Neural cell (in vitro differentiated cells): ENCODE measurements around the gene TFIP11. TPM values are rescaled to one million over a fixed set of nuclear protein-coding genes. Genes with fewer than 3 reads are reported as not detected.

Experiments
- H2AFZ ChIP-seq: fragments of 200-600, 300-800 bp; sonication (generic), shearing (Covaris generic); 2 replicates; pipeline ENCODE4 v1.6.0; 2014; ENCODE audit warnings: low read depth, mild to moderate bottlenecking, antibody characterized with exemption, low read length, moderate library complexity
- H3F3A ChIP-seq: fragments of 200-600 bp; shearing (Covaris generic); 2 replicates; pipeline ENCODE4 v1.6.1; 2016; ENCODE audit warnings: mild to moderate bottlenecking, moderate library complexity, mixed read lengths, antibody characterized with exemption, low read length; ENCODE audit not compliant: insufficient read depth, poor library complexity, severe bottlenecking
- H3K27ac ChIP-seq: fragments of 200-600, 300-800 bp; sonication (generic), shearing (Covaris generic); 2 replicates; pipeline ENCODE4 v1.5.1; 2014; ENCODE audit warnings: mild to moderate bottlenecking, low read length, moderate library complexity
- H3K27me3 ChIP-seq: fragments of 300-800, 200-600 bp; sonication (generic), shearing (Covaris generic); 2 replicates; pipeline ENCODE4 v1.6.0; 2014; ENCODE audit warnings: mild to moderate bottlenecking, low read depth, low read length, moderate library complexity; ENCODE audit not compliant: insufficient read depth
- H3K36me3 ChIP-seq: fragments of 300-800, 200-600 bp; sonication (generic), shearing (Covaris generic); 2 replicates; pipeline ENCODE4 v1.5.1; 2014; ENCODE audit warnings: mild to moderate bottlenecking, antibody characterized with exemption, low read length, moderate library complexity; ENCODE audit not compliant: insufficient read depth
- H3K4me2 ChIP-seq: fragments of 300-800, 200-600 bp; sonication (generic), shearing (Covaris generic); 2 replicates; pipeline ENCODE4 v1.6.0; 2014; ENCODE audit warnings: mild to moderate bottlenecking, low read length
- H3K4me3 ChIP-seq: fragments of 300-800, 200-600 bp; sonication (generic), shearing (Covaris generic); 2 replicates; pipeline ENCODE4 v1.5.1; 2014; ENCODE audit warnings: mild to moderate bottlenecking, low read length, moderate library complexity
- H3K79me2 ChIP-seq: fragments of 200-600 bp; shearing (Covaris generic); replicated peaks from 2 replicates; pipeline ENCODE4 v1.6.0; 2014; ENCODE audit warnings: mild to moderate bottlenecking, low read length, moderate library complexity; ENCODE audit not compliant: insufficient read depth
- H3K9ac ChIP-seq: fragments of 300-800, 200-600 bp; sonication (generic), shearing (Covaris generic); 2 replicates; pipeline ENCODE4 v1.6.1; 2016; ENCODE audit warnings: mild to moderate bottlenecking, low read length, mixed read lengths
- H3K9me2 ChIP-seq: fragments of 200-600 bp; shearing (Covaris generic); 2 replicates; pipeline ENCODE4 v1.6.1; 2016; ENCODE audit warnings: mild to moderate bottlenecking, low read length, mixed read lengths; ENCODE audit not compliant: insufficient read depth
- H3K9me3 ChIP-seq: fragments of 200-600, 300-800 bp; sonication (generic), shearing (Covaris generic); 2 replicates; pipeline ENCODE4 v1.6.1; 2016; ENCODE audit warnings: mild to moderate bottlenecking, mixed run types, low read length, moderate library complexity, mixed read lengths
- H4K20me1 ChIP-seq: fragments of 200-600 bp; shearing (Covaris generic); 2 replicates; pipeline ENCODE4 v1.6.1; 2016; ENCODE audit warnings: mild to moderate bottlenecking, mixed run types; ENCODE audit not compliant: insufficient read depth
- EP300 ChIP-seq: fragments of 450-650 bp; conservative IDR thresholded peaks from 2 replicates; pipeline ENCODE4 v1.6.1; 2014; ENCODE audit warnings: antibody characterized with exemption, mild to moderate bottlenecking, moderate library complexity; ENCODE audit not compliant: poor library complexity, severe bottlenecking
- EZH2 ChIP-seq: fragments of 200-600, 300-800 bp; shearing (Covaris generic), sonication (generic); IDR thresholded peaks from 2 replicates; pipeline ENCODE4 v1.6.1; 2014; ENCODE audit warnings: antibody characterized with exemption, low read length, borderline replicate concordance, mild to moderate bottlenecking; ENCODE audit not compliant: insufficient read depth, poor library complexity, severe bottlenecking
- MXI1 ChIP-seq: fragments of 450-650 bp; conservative IDR thresholded peaks from 2 replicates; pipeline ENCODE4 v1.6.1; 2014; ENCODE audit warnings: antibody characterized with exemption, mild to moderate bottlenecking; ENCODE audit not compliant: poor library complexity, severe bottlenecking
- POLR2AphosphoS5 ChIP-seq: IDR thresholded peaks from 2 replicates; pipeline ENCODE4 v1.6.1; 2012
- RAD21 ChIP-seq: fragments of 450-650 bp; conservative IDR thresholded peaks from 2 replicates; pipeline ENCODE4 v1.6.1; 2014; ENCODE audit warnings: antibody characterized with exemption, mild to moderate bottlenecking, moderate library complexity
- SMC3 ChIP-seq: fragments of 450-650 bp; conservative IDR thresholded peaks from 2 replicates; pipeline ENCODE4 v1.6.1; 2014; ENCODE audit warnings: antibody characterized with exemption, mild to moderate bottlenecking, moderate library complexity; ENCODE audit not compliant: poor library complexity
- TAF1 ChIP-seq: IDR thresholded peaks from 2 replicates; pipeline ENCODE4 v1.6.1; 2012; ENCODE audit warnings: low read depth
- polyA plus RNA-seq: library from polyadenylated mRNA; depleted of rRNA; stranded (reverse); fragments of >200 nt; gene quantifications from 2 replicates; pipeline ENCODE4 v1.2.3, GENCODE V29; 2014
- TF ChIP-seq, protein P1 (sequence below): fragments of 450-650 bp; IDR thresholded peaks from 2 replicates; pipeline ENCODE4 v1.5.1; 2014; ENCODE audit warnings: antibody characterized with exemption, mild to moderate bottlenecking, moderate library complexity; ENCODE audit not compliant: poor library complexity, severe bottlenecking
- TF ChIP-seq, protein P2 (sequence below): IDR thresholded peaks from 2 replicates; pipeline ENCODE4 v1.6.1; 2012; ENCODE audit warnings: borderline replicate concordance

TFIP11 gene
- polyA plus RNA-seq, 1 donor from 2014 or later = 49.8 TPM

DNA sequence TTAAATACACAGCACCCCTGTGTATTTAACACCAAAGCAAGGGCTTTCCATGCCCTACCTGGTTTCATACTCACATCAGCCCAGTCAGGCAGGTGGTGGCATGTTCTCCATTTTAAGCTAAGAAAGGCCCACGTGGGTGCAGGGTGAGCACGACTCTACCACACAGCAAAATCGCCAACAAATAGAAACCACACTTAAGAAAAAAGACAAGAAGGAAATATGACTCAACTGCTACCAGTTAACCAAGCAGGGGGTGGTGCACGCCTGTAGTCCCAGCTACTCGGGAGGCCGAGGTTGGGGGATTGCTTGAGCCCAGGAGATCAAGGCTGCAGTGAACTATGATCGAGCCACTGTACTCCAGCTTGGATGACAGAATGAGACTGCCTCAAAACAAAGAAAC, 35.2 kb upstream of the TFIP11 start:
- Histone ChIP-seq H3K27me3 (no peaks in the 10 kb centered on the region), H3K9me2 (no peaks in the 10 kb centered on the region), H3K27ac (no peak overlapping the region), H3K9ac (no peak overlapping the region), H3K4me2 (no peak overlapping the region), H3K79me2 (no peaks in the 10 kb centered on the region), H3K36me3 (no peaks in the 10 kb centered on the region), H4K20me1 (no peaks in the 10 kb centered on the region), H2AFZ (no peak overlapping the region), H3K9me3 (no peaks in the 10 kb centered on the region), H3K4me3 (no peak overlapping the region), H3F3A (no peaks in the 10 kb centered on the region)
- TF ChIP-seq RAD21 = no peak
- TF ChIP-seq POLR2AphosphoS5 = no peak
- TF ChIP-seq, protein P1, sequence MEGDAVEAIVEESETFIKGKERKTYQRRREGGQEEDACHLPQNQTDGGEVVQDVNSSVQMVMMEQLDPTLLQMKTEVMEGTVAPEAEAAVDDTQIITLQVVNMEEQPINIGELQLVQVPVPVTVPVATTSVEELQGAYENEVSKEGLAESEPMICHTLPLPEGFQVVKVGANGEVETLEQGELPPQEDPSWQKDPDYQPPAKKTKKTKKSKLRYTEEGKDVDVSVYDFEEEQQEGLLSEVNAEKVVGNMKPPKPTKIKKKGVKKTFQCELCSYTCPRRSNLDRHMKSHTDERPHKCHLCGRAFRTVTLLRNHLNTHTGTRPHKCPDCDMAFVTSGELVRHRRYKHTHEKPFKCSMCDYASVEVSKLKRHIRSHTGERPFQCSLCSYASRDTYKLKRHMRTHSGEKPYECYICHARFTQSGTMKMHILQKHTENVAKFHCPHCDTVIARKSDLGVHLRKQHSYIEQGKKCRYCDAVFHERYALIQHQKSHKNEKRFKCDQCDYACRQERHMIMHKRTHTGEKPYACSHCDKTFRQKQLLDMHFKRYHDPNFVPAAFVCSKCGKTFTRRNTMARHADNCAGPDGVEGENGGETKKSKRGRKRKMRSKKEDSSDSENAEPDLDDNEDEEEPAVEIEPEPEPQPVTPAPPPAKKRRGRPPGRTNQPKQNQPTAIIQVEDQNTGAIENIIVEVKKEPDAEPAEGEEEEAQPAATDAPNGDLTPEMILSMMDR = no peak
- TF ChIP-seq TAF1 = no peak
- no peak for TF ChIP-seq EP300
- TF ChIP-seq SMC3 = no peak
- TF ChIP-seq EZH2 = no peak
- TF ChIP-seq, protein P2, sequence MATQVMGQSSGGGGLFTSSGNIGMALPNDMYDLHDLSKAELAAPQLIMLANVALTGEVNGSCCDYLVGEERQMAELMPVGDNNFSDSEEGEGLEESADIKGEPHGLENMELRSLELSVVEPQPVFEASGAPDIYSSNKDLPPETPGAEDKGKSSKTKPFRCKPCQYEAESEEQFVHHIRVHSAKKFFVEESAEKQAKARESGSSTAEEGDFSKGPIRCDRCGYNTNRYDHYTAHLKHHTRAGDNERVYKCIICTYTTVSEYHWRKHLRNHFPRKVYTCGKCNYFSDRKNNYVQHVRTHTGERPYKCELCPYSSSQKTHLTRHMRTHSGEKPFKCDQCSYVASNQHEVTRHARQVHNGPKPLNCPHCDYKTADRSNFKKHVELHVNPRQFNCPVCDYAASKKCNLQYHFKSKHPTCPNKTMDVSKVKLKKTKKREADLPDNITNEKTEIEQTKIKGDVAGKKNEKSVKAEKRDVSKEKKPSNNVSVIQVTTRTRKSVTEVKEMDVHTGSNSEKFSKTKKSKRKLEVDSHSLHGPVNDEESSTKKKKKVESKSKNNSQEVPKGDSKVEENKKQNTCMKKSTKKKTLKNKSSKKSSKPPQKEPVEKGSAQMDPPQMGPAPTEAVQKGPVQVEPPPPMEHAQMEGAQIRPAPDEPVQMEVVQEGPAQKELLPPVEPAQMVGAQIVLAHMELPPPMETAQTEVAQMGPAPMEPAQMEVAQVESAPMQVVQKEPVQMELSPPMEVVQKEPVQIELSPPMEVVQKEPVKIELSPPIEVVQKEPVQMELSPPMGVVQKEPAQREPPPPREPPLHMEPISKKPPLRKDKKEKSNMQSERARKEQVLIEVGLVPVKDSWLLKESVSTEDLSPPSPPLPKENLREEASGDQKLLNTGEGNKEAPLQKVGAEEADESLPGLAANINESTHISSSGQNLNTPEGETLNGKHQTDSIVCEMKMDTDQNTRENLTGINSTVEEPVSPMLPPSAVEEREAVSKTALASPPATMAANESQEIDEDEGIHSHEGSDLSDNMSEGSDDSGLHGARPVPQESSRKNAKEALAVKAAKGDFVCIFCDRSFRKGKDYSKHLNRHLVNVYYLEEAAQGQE = no peak
- no peak for TF ChIP-seq MXI1

DNA sequence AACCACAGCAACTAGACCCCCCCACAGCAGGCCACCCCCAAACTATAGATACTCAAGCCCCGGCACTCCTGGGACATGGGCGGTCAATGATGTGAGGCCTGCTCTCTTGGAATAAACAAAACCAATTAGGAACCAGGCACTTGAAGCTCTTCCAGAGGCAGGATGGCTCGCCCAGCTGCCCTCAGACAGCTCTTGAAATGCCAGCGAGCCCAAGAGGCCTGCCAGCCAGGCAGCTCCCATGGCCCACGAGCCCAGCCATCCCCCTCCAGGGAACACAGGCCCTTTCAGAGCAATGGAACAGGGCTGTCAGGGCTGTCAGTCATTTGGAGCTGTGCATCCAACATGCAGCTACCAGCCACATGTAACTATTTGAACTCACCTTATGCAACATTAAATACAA, 34.0 kb upstream of the TFIP11 start:
- Histone ChIP-seq H3K27ac (no peak overlapping the region), H2AFZ (no peak overlapping the region), H3K9ac (no peak overlapping the region), H3K36me3 (no peaks in the 10 kb centered on the region), H4K20me1 (no peaks in the 10 kb centered on the region), H3K4me2 (no peak overlapping the region), H3K79me2 (no peaks in the 10 kb centered on the region), H3K4me3 (no peak overlapping the region), H3K27me3 (no peaks in the 10 kb centered on the region), H3F3A (no peaks in the 10 kb centered on the region), H3K9me3 (no peaks in the 10 kb centered on the region), H3K9me2 (no peaks in the 10 kb centered on the region)
- TF ChIP-seq SMC3 = no peak
- TF ChIP-seq, protein P1 = no peak
